Measurements from ENCODE around the gene SLC38A6.

The SLC38A6 gene

DNA sequence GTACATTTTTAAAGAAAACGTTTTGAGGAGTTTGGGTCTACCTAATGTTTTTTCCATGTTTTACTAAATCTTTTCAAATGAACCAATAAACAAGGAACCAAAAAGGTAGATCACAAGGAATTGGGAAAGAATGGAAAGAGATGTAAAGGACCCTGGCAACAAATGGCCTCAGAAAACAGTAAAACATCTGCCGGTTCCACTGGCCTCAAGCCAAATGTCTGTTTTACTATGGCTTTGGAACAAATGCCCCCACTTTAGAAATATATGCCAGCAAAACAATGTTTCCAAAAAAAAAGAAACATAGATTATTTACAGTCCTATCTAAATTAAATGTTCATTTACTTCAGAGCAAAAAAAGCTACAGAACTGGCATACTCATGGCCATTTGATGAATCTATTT is 3.2 kb upstream of the SLC38A6 start:
- no peak for DNase-seq (ENCODE audit: low read depth in 2 of 3, low spot score in 2 of 3)

DNA sequence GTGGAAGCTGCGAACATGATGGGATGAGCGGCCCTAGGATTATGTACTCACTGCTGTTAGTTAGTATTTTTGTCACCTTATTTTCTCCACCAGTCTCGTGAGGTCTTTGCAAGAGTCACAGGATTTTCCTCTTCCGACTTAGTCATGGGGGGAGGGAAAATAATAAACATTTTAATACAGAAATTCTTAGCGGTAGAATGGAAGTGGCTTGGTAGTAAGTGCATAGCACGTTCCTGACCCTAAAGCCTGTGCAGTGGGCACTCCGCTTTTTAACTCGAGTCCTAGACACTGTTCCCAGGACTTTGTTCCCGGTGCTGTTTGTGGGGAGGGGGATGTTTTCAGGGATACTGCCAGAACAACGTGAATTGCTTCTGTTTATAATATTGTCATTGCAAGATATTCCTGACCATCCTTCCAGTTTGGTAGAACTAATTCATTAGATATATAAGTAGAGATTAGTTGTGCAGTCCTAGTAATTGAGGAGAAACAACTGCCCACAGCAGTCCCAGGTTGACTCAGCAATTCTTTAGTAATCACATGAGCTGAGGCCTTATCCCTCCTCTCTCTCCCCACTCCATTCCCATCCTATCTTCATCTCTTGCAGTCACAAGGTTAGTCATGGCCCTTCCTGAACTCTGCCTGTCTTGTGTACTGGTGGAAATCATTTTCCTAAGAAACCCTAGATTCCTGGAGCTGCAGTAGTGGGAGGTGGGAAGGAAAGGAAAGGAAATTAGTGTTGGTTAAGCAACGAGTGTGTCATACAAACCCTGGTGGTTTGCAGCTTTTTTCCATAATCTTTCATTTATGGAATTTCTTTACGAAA is 799 bp downstream of the SLC38A6 start:
- no peak for DNase-seq (ENCODE audit: low read depth in 2 of 3, low spot score in 2 of 3)

DNA sequence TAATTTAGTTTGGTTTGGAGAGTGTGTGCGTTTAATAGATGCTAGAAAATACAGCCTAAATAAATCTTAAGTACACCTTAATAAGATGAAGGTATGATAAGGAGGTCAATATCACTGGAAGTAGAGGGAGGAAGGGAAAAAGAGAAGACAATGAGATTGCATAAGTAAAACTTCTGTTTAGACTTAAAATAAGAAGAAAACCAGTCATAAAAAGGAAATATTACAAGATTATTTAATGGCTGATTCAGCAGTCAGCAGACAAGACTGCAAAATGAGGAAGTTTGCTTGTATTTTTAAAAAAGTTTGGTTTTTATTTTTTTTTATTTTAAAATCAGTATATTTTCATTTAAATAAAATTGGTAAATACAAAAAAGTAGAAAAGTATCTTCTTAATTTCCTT is 3.2 kb downstream of the SLC38A6 start:
- DNase-seq (ENCODE audit: low read depth in 2 of 3, low spot score in 2 of 3) = no peak

DNA sequence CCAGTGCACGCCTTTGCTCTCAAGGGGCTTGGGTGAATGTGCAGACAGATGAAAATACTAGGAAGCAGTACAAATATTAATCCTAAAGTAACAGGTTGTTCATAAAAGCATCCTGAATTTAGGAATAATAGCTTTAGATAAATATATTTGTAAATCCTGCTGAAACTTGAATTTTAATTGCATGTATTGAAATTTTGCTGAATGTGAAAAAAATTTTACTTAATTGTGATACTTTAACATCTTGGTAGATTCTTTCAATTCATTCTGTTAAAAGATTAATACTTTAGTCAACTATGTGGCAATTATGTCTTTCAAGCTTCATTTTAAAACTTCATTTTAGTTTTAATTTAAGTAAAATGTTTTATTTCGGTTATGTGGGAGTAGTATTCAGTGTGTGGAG is 5.5 kb downstream of the SLC38A6 start:
- no peak for DNase-seq (ENCODE audit: low read depth in 2 of 3, low spot score in 2 of 3)

DNA sequence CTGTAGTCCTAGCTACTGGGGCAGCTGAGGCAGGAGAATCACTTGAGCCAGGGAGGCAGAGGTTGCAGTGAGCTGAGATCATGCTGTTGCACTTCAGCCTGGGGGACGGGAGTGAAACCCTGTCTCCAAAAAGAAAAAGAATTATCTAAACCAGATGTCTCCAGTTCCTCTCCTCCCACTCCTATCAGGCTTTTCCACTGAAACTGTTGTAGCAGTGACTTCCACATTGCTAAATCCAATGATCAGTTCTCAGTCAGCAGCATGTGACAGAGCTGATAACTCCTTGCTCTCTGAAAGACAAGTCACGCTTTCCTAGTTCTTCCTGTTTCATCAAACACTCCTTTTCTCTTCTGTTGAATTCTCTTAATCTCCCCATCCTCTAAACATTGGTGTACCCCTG is 8.6 kb downstream of the SLC38A6 start:
- no peak for DNase-seq (ENCODE audit: low read depth in 2 of 3, low spot score in 2 of 3)

DNA sequence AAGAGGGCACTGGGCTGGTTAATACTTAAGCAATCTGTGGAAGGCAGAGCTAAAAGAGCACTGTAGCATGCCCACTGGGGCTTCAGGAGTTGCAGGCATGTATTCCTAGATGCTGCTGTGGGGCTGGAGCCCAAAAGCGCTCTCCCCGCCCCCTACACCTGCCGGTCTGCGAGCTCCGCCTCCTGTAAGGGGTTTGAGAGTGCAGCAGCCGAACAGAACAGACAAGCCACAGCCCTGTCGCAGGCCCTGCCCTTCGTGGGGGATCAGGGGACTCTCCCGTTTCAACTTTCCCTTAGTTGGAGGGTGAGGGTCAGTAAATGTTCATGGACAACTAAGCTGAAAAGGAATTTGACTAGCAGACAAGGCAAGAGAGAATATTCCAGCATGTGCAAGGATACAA is 17.6 kb downstream of the SLC38A6 start:
- DNase-seq (ENCODE audit: low read depth in 2 of 3, low spot score in 2 of 3) = no peak

DNA sequence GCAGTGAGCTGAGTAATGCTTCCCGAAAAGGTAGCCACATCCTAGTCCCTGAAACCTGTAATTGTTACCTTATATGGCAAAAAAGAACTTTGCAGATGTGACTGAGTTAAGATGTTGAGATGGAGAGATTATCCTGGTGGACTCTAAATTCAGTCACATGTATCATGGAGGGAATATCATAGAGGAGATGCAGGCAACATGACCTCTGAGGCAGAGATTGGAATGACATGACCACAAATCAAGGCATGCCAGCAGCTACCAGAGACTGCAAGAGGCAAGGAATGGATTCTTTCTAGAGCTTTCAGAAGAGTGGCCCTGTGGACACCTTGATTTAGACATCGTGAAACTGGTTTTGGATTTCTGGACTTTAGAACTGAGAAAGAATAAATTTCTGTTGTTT is 18.5 kb downstream of the SLC38A6 start:
- DNase-seq (ENCODE audit: low read depth in 2 of 3, low spot score in 2 of 3) = no peak

DNA sequence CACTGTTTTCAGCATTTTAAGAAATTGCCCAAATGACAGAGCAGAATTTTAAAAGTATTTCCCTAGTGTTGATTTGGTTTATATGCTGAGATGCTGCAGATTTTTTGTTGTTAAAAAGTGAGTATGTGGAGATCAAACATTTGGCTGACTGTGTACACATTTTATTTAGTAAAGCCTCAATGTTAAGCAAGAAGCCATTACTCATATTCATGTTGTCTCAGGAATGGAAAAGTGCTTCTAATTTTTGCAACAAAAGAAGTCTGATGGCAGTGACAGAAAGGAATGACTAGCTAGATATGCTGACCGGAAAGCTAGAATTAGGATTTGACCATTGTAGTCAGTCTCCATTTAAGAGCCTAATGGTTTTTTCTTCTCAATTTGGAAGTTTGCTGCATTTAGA is 22.5 kb downstream of the SLC38A6 start:
- DNase-seq (ENCODE audit: low read depth in 2 of 3, low spot score in 2 of 3) = no peak

DNA sequence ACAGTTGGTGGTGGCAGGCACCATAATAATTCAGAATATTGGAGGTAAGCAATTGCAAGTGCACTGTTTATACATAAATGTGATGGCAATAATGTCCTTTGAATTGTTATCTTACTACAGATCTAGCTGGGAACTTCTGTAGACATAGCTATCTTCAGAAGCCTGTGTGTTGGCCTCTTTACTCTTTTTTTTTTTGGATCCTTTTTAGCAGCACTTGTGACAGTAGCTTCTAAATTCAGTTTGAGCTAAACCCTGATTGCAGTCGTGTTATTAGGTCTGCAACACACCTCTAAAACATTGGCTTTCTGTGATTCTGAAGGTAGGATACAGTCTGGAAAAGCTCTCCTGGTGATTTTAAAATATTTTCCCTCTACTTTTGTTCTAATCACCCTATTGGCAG is 38.5 kb downstream of the SLC38A6 start:
- DNase-seq (ENCODE audit: low read depth in 2 of 3, low spot score in 2 of 3) = no peak

DNA sequence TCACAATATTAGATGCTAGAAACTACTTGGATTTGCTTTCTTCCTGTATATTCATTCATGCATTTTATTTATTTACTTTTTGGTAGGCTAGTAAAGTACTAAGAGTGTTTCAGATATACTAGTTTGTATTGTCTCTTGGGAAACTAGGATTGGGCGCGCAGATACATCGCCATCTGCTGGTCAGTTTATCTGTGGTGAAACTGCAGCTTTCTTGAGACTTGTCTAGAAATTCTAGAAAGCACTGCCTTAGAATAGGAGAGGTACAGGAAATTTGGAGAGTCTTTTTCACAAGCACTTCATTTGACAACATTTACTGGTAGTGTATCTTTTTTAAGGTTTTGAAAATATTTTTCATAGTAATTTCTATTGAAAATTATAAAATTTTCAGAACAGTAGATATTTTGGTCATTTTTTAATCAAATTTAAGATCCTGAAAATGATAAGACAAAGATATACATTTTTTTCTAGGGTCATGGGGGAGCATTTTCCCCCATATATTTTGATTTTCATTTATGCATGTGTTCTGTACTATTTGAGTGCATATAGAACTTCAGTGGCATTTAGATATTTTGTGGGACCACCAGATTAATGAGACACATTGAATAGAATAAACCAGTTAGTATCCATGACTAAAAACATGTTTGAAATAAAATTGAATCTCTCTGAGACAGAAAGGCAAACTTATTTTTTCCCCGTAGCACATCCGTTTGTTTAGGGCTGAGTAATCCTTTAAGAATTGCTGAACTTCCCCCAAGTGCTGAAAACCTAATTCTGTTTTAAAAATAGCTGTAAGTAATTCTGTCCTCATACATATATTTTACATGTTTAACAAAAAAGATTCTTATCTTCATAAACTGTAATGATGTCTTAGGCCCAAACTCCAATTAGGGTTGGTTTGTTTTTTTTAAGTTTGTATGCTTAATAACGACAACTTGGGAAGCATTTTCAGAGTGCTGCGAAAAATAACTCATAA is 44.5 kb downstream of the SLC38A6 start:
- DNase-seq (ENCODE audit: low read depth in 2 of 3, low spot score in 2 of 3) = peak in 2 of 3 experiments; percentile 5 to 17

DNA sequence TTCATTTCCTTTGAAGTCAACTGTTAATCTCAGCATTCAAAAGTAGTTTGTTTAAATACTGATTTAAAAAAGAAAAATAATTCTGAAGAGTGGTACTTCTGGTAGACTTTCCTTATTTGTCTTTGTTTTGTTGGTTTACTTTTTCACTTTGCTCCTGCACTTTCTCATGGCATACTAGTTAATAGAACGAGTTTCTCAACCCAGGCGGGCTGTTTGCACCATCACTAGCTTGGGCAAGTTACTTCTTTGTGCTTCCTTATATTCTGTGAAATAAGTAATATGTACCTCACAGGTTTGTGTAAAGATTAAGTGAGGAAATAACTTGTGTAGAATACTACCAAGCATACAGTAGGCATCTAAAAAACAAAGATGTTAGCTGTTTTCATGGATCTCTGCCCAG is 45.5 kb downstream of the SLC38A6 start:
- DNase-seq (ENCODE audit: low read depth in 2 of 3, low spot score in 2 of 3) = no peak

DNA sequence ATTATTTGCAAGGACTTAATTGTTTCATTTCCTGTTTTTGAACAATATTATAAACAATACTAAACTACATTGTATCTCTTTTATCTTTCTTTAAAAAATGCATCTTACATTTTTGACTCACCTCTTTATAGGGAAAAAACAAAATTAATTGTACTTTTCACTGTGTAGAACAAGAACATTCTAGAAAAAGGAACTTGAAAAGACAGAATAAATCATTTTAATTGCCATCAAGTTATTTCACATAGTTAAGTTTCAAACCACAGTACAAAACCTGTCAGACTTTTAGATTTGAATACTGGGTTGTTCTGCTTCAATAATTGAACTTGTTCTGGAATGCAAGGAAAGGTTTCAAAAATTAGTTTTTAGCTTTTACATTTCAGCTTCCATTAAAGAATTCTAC is 50.0 kb downstream of the SLC38A6 start:
- DNase-seq (ENCODE audit: low read depth in 2 of 3, low spot score in 2 of 3) = no peak

DNA sequence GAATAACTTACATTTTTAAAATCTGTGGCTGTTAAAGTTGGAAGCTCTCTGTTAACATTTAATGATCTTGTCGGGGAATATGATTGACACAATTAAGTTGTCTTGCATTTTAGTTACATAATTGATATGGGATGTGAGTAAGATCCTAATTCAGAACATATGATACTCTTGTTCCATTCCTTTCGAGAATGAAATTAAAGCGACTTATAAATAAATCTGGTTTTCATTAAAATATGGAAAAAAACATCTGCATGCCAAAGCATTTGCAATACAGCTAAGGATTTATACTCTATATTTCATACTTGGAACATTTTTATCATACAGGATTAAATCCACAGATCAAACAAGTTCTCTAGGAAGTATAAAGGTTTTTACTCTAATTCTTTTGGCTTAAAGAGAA is 52.0 kb downstream of the SLC38A6 start:
- no peak for DNase-seq (ENCODE audit: low read depth in 2 of 3, low spot score in 2 of 3)

DNA sequence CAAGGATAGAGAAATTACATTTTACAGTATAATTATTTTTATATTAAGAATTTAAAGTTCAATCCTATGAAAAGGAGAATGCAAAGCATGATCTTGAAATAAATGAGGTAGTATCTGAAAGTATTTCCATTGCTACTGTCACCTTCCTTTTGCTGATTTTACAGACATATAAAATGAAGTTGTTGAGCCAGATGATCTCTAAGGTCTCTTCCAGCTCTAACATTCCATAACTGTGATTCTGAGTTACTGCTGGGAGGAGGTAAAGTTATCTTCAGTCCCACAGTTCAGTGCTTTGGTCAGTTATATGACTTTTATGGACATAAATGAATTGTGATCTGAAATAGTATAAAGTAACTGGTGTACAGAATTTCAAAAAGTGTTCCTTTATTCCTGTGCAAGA is 52.8 kb downstream of the SLC38A6 start:
- no peak for DNase-seq (ENCODE audit: low read depth in 2 of 3, low spot score in 2 of 3)

DNA sequence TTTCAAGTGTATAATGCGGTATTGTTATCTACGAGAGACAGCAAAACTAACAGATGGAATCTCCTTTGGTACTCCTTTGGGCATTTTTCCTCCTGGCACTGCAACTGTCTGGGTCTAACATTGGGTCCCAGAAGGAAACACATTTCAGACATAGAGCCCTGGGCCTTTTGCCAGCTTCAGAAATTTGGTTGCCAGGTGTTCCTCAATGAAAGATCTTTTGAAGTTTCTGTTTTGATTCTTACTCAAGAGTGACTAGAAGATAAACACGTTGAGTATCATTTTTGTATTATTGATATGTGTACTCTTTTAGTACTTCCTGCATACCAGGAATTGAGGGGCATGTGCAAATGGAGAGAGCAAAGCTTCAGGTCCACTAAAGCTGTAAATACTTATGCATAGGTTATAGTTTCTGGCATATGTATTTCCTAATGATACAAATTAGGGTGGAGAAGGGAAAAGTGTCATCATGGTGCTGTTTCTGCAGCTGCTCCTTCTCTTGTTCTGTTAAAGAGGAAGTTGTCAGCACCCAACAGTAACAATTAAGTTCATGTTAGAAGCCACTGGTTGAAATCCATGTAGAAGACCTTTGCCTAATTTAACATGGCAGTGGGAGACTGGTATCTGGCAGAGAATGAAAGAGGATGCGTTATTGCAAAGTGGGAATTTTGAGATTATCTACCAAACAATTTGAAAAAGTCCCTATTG is 53.5 kb downstream of the SLC38A6 start:
- DNase-seq (ENCODE audit: low read depth in 2 of 3, low spot score in 2 of 3) = no peak

DNA sequence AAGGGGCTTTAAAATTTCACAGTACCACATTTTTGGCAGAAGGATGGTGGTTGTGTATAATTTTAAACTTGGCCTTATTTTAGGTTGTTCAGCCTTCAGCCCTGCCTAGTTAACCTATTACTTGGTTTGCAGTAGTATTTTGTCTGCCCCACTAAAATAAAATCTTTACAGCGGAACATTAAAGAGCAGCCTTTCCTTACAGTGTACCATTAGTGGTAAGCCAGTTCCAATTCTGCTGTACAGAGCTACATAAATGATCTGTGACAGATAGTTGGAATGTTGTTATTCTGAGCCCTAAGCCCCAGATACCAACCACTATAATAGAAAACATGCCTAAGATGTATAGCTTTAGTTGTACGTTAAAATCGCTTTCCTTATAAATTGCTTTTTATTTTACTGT is 56.2 kb downstream of the SLC38A6 start:
- DNase-seq (ENCODE audit: low read depth in 2 of 3, low spot score in 2 of 3) = no peak

DNA sequence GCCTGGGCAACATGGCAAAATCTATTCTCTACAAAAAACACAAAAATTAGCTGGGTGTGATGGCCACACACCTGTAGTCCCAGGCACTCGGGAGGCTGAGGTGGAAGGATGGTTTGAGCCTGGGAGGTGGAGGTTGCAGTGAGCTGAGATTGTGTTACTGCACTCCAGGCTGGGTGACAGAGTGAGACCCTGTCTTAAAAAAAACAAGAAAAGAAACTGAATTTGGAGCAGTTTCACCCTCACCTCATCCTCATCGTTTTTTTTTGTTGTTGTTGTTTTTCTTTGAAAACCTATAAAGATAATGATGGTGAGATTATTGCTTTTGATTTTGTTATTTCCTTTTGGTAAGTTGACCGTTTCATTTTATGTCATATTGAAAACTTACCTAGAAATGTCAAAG is 60.7 kb downstream of the SLC38A6 start:
- no peak for DNase-seq (ENCODE audit: low read depth in 2 of 3, low spot score in 2 of 3)

DNA sequence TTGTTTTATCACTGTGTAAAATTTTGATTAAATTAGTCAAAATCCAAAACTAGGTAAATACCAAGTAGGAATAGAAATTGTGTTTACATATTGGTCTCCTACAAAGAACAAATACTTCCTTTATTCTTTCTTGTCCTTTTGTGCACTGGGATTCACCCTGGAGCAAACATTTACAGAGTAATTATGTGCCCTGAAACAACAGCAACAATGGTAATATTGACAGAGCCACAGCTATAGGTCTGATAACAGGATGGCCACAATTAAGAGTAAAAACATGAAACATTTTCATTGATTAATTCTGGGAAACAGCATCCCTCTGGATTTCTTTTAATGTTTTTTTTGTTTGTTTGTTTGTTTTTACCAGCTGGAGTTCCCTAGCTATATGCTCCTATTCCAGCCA is 61.2 kb downstream of the SLC38A6 start:
- DNase-seq (ENCODE audit: low read depth in 2 of 3, low spot score in 2 of 3) = no peak

DNA sequence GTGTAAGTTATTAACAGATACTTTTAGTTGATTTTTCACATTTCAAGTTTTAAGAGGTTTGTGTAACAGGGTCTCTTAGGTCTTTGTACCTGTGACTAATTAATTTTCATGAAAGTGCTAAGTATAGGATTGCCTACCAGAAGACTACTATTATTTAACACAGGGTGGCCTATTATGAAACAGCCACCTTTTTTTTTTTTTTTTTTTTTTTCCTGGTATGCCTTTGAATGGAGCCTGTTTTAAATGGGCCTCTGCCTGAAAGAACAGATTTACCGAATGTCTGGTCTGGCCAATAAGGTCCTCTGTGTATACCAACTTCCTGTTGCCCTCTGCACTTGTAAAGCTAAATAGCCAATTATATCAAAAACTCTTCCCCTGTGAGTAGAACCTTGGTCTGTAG is 62.5 kb downstream of the SLC38A6 start:
- DNase-seq (ENCODE audit: low read depth in 2 of 3, low spot score in 2 of 3) = no peak

DNA sequence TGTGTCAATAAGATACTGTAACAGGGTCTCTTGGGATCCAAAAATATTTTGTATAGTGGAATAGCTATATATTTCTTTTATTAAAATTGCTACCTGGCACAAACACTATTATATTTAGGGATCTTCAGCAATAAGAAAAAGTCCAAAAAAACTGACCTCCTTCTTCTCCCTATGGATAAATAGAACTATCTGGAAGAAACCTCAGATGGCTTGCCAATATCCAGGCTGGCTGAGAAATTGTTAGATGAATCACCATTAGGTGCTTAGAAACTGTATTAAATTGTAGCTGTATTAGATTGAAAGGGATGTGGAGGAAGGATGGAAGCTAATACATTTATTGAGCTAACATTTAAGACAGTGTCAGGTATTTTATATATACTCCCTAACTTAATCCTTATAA is 66.0 kb downstream of the SLC38A6 start:
- no peak for DNase-seq (ENCODE audit: low read depth in 2 of 3, low spot score in 2 of 3)

DNA sequence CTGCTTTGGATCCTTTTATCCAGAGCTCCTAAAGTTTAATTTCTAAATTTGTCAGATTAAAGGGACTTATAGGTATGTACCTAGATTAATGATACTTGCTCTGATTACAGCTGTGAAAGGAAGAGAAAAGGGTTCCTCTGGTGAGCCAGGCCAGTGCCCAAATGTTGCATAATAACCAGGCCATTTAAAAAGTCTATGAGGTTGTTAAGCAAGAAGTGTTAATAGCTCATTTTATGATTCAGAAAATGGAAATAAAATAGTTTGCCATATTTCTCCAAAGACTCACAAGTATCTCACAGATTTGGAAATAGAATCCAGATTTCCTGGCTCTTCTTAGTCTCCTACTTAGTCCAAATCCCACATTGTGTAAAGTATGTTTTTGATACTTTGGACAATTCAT is 67.6 kb downstream of the SLC38A6 start:
- DNase-seq (ENCODE audit: low read depth in 2 of 3, low spot score in 2 of 3) = no peak

DNA sequence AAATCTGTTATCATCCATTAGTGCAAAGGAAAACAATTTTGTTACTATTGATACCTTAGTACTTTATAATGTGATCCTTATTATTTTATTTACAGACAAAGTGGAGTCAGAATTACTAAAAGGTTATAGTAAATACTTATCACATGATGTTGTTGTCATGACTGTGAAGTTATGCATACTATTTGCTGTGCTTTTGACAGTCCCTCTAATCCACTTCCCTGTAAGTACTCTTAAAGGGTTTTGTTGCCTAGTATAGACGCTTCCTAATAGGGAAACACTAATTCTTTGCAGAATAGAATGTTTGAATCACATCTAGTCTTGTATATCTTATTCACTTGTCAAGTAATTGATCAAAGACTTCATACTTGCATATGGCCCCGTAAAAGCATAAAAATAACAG is 69.4 kb downstream of the SLC38A6 start:
- DNase-seq (ENCODE audit: low read depth in 2 of 3, low spot score in 2 of 3) = no peak
